B cell (primary cell): ENCODE data around the gene PIK3C2G. TPM values are rescaled to one million over a fixed set of nuclear protein-coding genes. Genes with fewer than 3 reads are reported as not detected.

ENCODE experiments used
- ATAC-seq: fragments of 200-7000 bp; cut with Tn5 transposase; one replicate; pipeline ENCODE4 v1.10.0; 2021; ENCODE audit warnings: low read depth, mild to moderate bottlenecking, moderate number of reproducible peaks, moderate library complexity
- CTCF ChIA-PET: fragments of 350-600 bp; sonication (Branson Sonifier 250); formaldehyde crosslinking; loops from one replicate; lab custom pipeline; 2021; ENCODE audit warnings: antibody characterized with exemption, inconsistent platforms; lab: Charles Lee
- POLR2A ChIA-PET: fragments of 350-600 bp; sonication (Branson Sonifier 250); formaldehyde crosslinking; loops from one replicate; lab custom pipeline; 2021; ENCODE audit warnings: antibody characterized with exemption; lab: Charles Lee
- DNase-seq: peaks from one replicate; pipeline ENCODE4 v3.0.0; 2013
- H2AFZ ChIP-seq: 2 replicates; pipeline ENCODE4 v1.6.1; 2012; ENCODE audit warnings: mild to moderate bottlenecking, low read depth, low read length; ENCODE audit not compliant: insufficient read depth, poor library complexity, severe bottlenecking
- H3K27ac ChIP-seq, 2 donors: 1 replicate in 1 of 2; 2 replicates in 1 of 2; pipeline ENCODE4 v1.5.1; 2012 to 2013; ENCODE audit warnings: low read length in 2 of 2, mild to moderate bottlenecking in 2 of 2, moderate library complexity in 1 of 2
- H3K27me3 ChIP-seq, 4 experiments: fragments of 200-600 bp in 1 of 4; sonication (generic) in 1 of 4; replicated peaks in 1 of 4; 1 replicate in 2 of 4; 2 replicates in 2 of 4; pipeline versions ENCODE4 v1.6.1 to v1.7.0; 2013 to 2016; ENCODE audit warnings: low read length in 3 of 4, mild to moderate bottlenecking in 2 of 4, mixed read lengths in 1 of 4, moderate library complexity in 1 of 4; ENCODE audit not compliant: insufficient read depth in 4 of 4, control insufficient read depth in 3 of 4; ENCODE audit errors: control extremely low read depth in 1 of 4
- H3K36me3 ChIP-seq, 2 experiments: replicated peaks in 1 of 2; 1 replicate in 1 of 2; 2 replicates in 1 of 2; pipeline versions ENCODE4 v1.6.1 to v1.7.1; 2013; ENCODE audit warnings: low read length in 1 of 2; ENCODE audit not compliant: insufficient read depth in 2 of 2, control insufficient read depth in 1 of 2; ENCODE audit errors: control extremely low read depth in 1 of 2, extremely low read depth in 1 of 2
- H3K4me1 ChIP-seq, 2 donors: fragments of 200-600 bp in 1 of 2; sonication (generic) in 1 of 2; 1 replicate in 1 of 2; 2 replicates in 1 of 2; pipeline versions ENCODE4 v1.5.1 to v1.6.1; 2013 to 2017; ENCODE audit warnings: low read length in 2 of 2; ENCODE audit not compliant: control insufficient read depth in 2 of 2, insufficient read depth in 2 of 2
- H3K4me2 ChIP-seq: replicated peaks from 2 replicates; pipeline ENCODE3; 2012; ENCODE audit warnings: mild to moderate bottlenecking, low read depth, low read length; ENCODE audit not compliant: poor library complexity, severe bottlenecking
- H3K4me3 ChIP-seq, 5 experiments: fragments of 200-600 bp in 1 of 5; sonication (generic) in 1 of 5; 1 replicate in 3 of 5; 2 replicates in 2 of 5; pipeline versions ENCODE4 v1.5.1 to v1.7.0; 2011 to 2016; ENCODE audit warnings: low read length in 4 of 5, mild to moderate bottlenecking in 4 of 5, low read depth in 2 of 5, control low read depth in 1 of 5, moderate library complexity in 1 of 5; ENCODE audit not compliant: insufficient read depth in 1 of 5; ENCODE audit errors: control extremely low read depth in 1 of 5, extremely low read depth in 1 of 5
- H3K79me2 ChIP-seq: fragments of 200-600 bp; sonication (generic); one replicate; pipeline ENCODE4 v1.6.0; 2016; ENCODE audit warnings: low read length; ENCODE audit not compliant: control insufficient read depth, insufficient read depth
- H3K9ac ChIP-seq: fragments of 200-600 bp; sonication (generic); 2 replicates; pipeline ENCODE4 v1.6.1; 2017; ENCODE audit warnings: mild to moderate bottlenecking, low read length, moderate library complexity
- H3K9me3 ChIP-seq, 3 donors: one replicate each; pipeline versions ENCODE4 v1.6.1 to v1.7.1; 2013; ENCODE audit warnings: low read length in 2 of 3; ENCODE audit not compliant: control insufficient read depth in 2 of 3, insufficient read depth in 1 of 3; ENCODE audit errors: control extremely low read depth in 1 of 3
- H4K20me1 ChIP-seq: 2 replicates; pipeline ENCODE4 v1.6.0; 2012; ENCODE audit warnings: mild to moderate bottlenecking, low read length; ENCODE audit not compliant: insufficient read depth, control insufficient read depth, poor library complexity, severe bottlenecking
- H3K27ac Mint-ChIP-seq: one replicate; pipeline ENCODE4 v1.8.0; 2021; ENCODE audit warnings: mixed read lengths
- H3K27me3 Mint-ChIP-seq: one replicate; pipeline ENCODE4 v1.8.0; 2021; ENCODE audit warnings: mixed read lengths
- H3K4me1 Mint-ChIP-seq: one replicate; pipeline ENCODE4 v1.8.0; 2021; ENCODE audit warnings: mixed read lengths
- H3K4me3 Mint-ChIP-seq: one replicate; pipeline ENCODE4 v1.8.0; 2021; ENCODE audit warnings: mixed read lengths
- H3K9me3 Mint-ChIP-seq: one replicate; pipeline ENCODE4 v1.8.0; 2022; ENCODE audit warnings: mixed read lengths; ENCODE audit not compliant: insufficient read depth
- EZH2 ChIP-seq: IDR thresholded peaks from 2 replicates; pipeline ENCODE4 v1.6.1; 2012; ENCODE audit warnings: borderline replicate concordance, low read depth, mild to moderate bottlenecking, moderate library complexity, low read length; ENCODE audit not compliant: insufficient read depth, poor library complexity, severe bottlenecking
- WGBS: methylation state at CpG from one replicate; pipeline ENCODE4 v1.1.5; 2013; ENCODE audit warnings: missing lambda C conversion rate; ENCODE audit not compliant: insufficient coverage; 5-methylcytosine and 5-hydroxymethylcytosine counted together
- intact Hi-C: fragments of 100-400 bp; cut with micrococcal nuclease; formaldehyde crosslinking; loops from one replicate; pipeline ENCODE4 v1.10.0; 2022
- polyA plus RNA-seq: library from polyadenylated mRNA; depleted of rRNA; stranded (reverse); fragments of >200 nt; gene quantifications from 2 replicates; pipeline ENCODE4 v1.2.3, GENCODE V29; 2012
- total RNA-seq, 2 donors: library from RNA; stranded (reverse); fragments of 120-200 nt in 1 of 2; gene quantifications; 1 replicate in 1 of 2; 2 replicates in 1 of 2; pipeline versions ENCODE4 v1.2.3 to v1.2.4, GENCODE V29; 2013 to 2022
- TF ChIP-seq, protein P1 (sequence below): fragments of 200-600 bp; IDR thresholded peaks from one replicate; pipeline ENCODE4 v1.8.0; 2022; ENCODE audit warnings: antibody characterized with exemption, mild to moderate bottlenecking

The PIK3C2G gene
- total and polyA plus RNA-seq, 2 donors (not counting 1 experiment from before 2014, with no cell fraction given): not detected

DNA sequence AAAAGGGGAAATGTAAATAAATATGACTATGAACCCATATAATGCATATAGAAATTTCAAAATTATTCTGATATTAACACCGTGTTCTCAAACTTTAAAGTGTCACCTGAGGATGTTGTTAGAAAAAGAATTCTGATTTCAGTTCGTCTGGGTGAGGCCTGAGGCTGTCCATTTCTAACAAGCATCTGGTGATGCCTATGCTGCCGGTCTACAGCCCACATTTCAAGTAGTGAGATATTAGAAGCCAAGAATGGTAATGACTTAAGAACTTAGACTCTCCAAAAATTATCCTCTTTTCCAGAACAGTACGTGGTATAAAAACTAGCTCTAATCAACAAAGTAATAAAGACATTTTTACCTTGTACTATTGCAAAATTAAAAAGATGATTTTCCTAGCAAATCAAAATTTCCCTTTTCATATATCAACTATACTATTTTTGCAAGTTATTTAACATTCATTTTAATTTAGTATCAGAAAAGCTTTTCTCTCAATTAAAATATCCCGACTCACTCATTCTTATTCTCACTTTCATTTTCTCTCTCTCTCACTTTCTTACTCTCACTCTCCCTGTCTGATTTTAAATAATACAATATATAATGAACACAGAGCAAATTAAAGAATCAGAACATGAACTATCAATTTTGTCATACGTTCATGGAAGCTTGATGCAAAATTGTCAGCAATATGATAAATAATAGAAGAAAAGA is 35.0 kb downstream of the PIK3C2G start:
- DNase-seq: no peak
- no peaks in the 10 kb centered on the region for H3K27me3 ChIP-seq
- no peak overlapping the region for H3K4me3 Mint-ChIP-seq
- peaks cover 6% of the 10 kb centered on the region for H3K9me3 Mint-ChIP-seq
- no peaks in the 10 kb centered on the region for H3K79me2 ChIP-seq
- CTCF ChIA-PET: no interaction called here
- no peak overlapping the region for H2AFZ ChIP-seq
- H3K4me1 Mint-ChIP-seq: no peaks in the 10 kb centered on the region
- intact Hi-C loops: no loop called here
- H3K9me3 ChIP-seq: peaks cover 0 to 8% (median 0%) of the 10 kb centered on the region in 3 donors
- POLR2A ChIA-PET: no interaction called here
- no peak overlapping the region for H3K27ac ChIP-seq
- no peak for TF ChIP-seq EZH2
- TF ChIP-seq, protein P1, sequence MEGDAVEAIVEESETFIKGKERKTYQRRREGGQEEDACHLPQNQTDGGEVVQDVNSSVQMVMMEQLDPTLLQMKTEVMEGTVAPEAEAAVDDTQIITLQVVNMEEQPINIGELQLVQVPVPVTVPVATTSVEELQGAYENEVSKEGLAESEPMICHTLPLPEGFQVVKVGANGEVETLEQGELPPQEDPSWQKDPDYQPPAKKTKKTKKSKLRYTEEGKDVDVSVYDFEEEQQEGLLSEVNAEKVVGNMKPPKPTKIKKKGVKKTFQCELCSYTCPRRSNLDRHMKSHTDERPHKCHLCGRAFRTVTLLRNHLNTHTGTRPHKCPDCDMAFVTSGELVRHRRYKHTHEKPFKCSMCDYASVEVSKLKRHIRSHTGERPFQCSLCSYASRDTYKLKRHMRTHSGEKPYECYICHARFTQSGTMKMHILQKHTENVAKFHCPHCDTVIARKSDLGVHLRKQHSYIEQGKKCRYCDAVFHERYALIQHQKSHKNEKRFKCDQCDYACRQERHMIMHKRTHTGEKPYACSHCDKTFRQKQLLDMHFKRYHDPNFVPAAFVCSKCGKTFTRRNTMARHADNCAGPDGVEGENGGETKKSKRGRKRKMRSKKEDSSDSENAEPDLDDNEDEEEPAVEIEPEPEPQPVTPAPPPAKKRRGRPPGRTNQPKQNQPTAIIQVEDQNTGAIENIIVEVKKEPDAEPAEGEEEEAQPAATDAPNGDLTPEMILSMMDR: no peak
- H3K27ac Mint-ChIP-seq: no peak overlapping the region
- no peaks in the 10 kb centered on the region for H4K20me1 ChIP-seq
- no peaks in the 10 kb centered on the region for H3K27me3 Mint-ChIP-seq
- no peak overlapping the region for H3K9ac ChIP-seq
- no peak for ATAC-seq
- H3K4me1 ChIP-seq: no peaks in the 10 kb centered on the region
- no peaks in the 10 kb centered on the region for H3K36me3 ChIP-seq
- WGBS: no CpG with 5 or more reads among the region's 6 CpGs
- H3K4me2 ChIP-seq: no peak overlapping the region
- H3K4me3 ChIP-seq: no peak overlapping the region

GRCh38 chr12:18296909-18297280 is 35.6 kb downstream of the PIK3C2G start:
- TF ChIP-seq, protein P1: no peak
- no peak for TF ChIP-seq EZH2
- H3K4me2 ChIP-seq: no peak overlapping the region
- no peaks in the 10 kb centered on the region for H4K20me1 ChIP-seq
- no peak overlapping the region for H3K4me3 ChIP-seq
- H3K27ac ChIP-seq: no peak overlapping the region
- no peak overlapping the region for H3K4me3 Mint-ChIP-seq
- H3K27ac Mint-ChIP-seq: no peak overlapping the region
- no peaks in the 10 kb centered on the region for H3K27me3 Mint-ChIP-seq
- no peak for ATAC-seq
- no peak overlapping the region for H3K9ac ChIP-seq
- ChIA-PET CTCF (no interaction called here), POLR2A (no interaction called here)
- H3K36me3 ChIP-seq: no peaks in the 10 kb centered on the region
- peaks cover 8% of the 10 kb centered on the region for H3K9me3 Mint-ChIP-seq
- H3K4me1 Mint-ChIP-seq: no peaks in the 10 kb centered on the region
- no peak overlapping the region for H2AFZ ChIP-seq
- DNase-seq: no peak
- H3K27me3 ChIP-seq: no peaks in the 10 kb centered on the region
- no peaks in the 10 kb centered on the region for H3K79me2 ChIP-seq
- intact Hi-C loops: no loop called here
- peaks cover 0 to 11% (median 2%) of the 10 kb centered on the region in 3 donors for H3K9me3 ChIP-seq
- WGBS: no CpG with 5 or more reads among the region's 3 CpGs
- H3K4me1 ChIP-seq: no peaks in the 10 kb centered on the region
